SU-DHL-6 (cell line): Measurements from ENCODE around the gene STK40.

ENCODE experiments used
- H2AFZ ChIP-seq: fragments of 200-600 bp; sonication (generic); 2 replicates; pipeline ENCODE4 v1.6.1; 2014; ENCODE audit warnings: low read depth, mild to moderate bottlenecking, moderate library complexity, mixed read lengths, antibody characterized with exemption, low read length; ENCODE audit not compliant: severe bottlenecking
- H3F3A ChIP-seq: fragments of 200-600 bp; shearing (Covaris generic); 2 replicates; pipeline ENCODE4 v1.6.0; 2016; ENCODE audit warnings: antibody characterized with exemption, mild to moderate bottlenecking; ENCODE audit not compliant: insufficient read depth
- H3K27ac ChIP-seq: fragments of 200-600 bp; sonication (generic); 2 replicates; pipeline ENCODE4 v1.5.1; 2016; ENCODE audit warnings: low read depth, mild to moderate bottlenecking, low read length, moderate library complexity, mixed read lengths
- H3K27me3 ChIP-seq: fragments of 200-600 bp; sonication (generic), shearing (Covaris generic); 2 replicates; pipeline ENCODE4 v1.6.0; 2014; ENCODE audit warnings: mild to moderate bottlenecking, low read length
- H3K36me3 ChIP-seq: fragments of 200-600 bp; sonication (generic); 2 replicates; pipeline ENCODE4 v1.6.1; 2014; ENCODE audit warnings: mild to moderate bottlenecking, low read length, mixed read lengths
- H3K4me2 ChIP-seq: fragments of 300-600, 200-600 bp; shearing (Covaris generic), sonication (generic); 2 replicates; pipeline ENCODE4 v1.6.0; 2014; ENCODE audit warnings: low read length, low read depth, mild to moderate bottlenecking; ENCODE audit not compliant: poor library complexity, severe bottlenecking
- H3K4me3 ChIP-seq: fragments of 200-600 bp; sonication (generic); 2 replicates; pipeline ENCODE4 v1.5.1; 2014; ENCODE audit warnings: antibody characterized with exemption, low read length, mild to moderate bottlenecking, mixed read lengths; ENCODE audit not compliant: insufficient read depth, poor library complexity, severe bottlenecking
- H3K79me2 ChIP-seq: fragments of 200-600 bp; sonication (generic); 2 replicates; pipeline ENCODE4 v1.6.1; 2014; ENCODE audit warnings: mild to moderate bottlenecking, low read length, moderate library complexity; ENCODE audit not compliant: insufficient read depth
- H3K9ac ChIP-seq: fragments of 200-600 bp; sonication (generic); 2 replicates; pipeline ENCODE4 v1.7.0; 2014; ENCODE audit warnings: mild to moderate bottlenecking, low read length
- H3K9me2 ChIP-seq: fragments of 200-600 bp; sonication (generic); replicated peaks from 2 replicates; pipeline ENCODE4 v1.6.1; 2014; ENCODE audit warnings: low read length; ENCODE audit not compliant: insufficient read depth
- H3K9me3 ChIP-seq: fragments of 200-600 bp; sonication (generic); 2 replicates; pipeline ENCODE4 v1.6.1; 2014; ENCODE audit warnings: low read length, mixed read lengths; ENCODE audit not compliant: insufficient read depth
- H4K20me1 ChIP-seq: fragments of 200-600 bp; sonication (generic); 2 replicates; pipeline ENCODE4 v1.6.1; 2014; ENCODE audit warnings: low read depth, mild to moderate bottlenecking, antibody characterized with exemption, low read length, moderate library complexity, mixed read lengths
- EZH2phosphoT487 ChIP-seq: fragments of 200-600 bp; sonication (generic), shearing (Covaris generic); conservative IDR thresholded peaks from 2 replicates; pipeline ENCODE4 v1.6.1; 2018; ENCODE audit warnings: mild to moderate bottlenecking, antibody characterized with exemption, low read length, moderate library complexity, mixed read lengths
- TF ChIP-seq, protein P1 (sequence below): fragments of 200-600 bp; sonication (generic); IDR thresholded peaks from one replicate; pipeline ENCODE4 v1.5.1; 2017; ENCODE audit warnings: antibody characterized with exemption, mild to moderate bottlenecking, low read length, moderate library complexity; ENCODE audit not compliant: insufficient read depth, poor library complexity, severe bottlenecking

STK40 gene

DNA sequence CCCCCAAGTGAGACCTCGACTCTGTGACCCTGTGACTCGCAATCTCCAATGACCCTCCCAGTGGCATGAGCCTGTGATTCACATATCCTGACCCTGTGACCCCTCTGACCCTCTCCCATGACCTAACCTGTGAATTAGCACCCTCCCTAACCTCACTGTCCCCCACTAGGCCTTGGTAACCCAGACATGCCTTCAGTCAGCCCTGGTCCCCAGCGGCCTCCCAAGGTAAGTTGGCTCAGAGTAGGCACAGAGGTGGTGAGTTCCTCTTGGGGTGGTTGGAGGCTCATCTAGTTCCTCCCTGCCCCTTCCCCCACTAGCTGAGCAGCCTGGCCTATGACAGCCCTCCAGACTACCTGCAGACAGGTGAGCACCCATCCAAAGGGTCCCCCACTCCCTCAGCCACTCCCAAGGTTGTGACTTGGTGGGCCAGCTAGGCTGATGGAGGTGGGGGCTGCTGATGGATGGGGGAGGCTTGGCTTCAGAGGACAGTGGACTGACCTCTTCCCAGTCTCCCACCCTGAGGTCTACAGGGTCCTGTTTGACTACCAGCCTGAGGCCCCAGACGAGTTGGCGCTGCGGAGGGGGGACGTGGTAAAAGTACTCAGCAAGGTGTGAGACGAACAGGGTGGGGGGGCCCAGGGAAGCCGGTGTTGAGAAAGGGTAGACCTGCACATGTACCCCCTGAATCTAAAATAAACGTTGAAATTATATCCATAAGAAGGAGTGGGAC lies 78.0 kb downstream of the STK40 start:
- TF ChIP-seq, protein P1, sequence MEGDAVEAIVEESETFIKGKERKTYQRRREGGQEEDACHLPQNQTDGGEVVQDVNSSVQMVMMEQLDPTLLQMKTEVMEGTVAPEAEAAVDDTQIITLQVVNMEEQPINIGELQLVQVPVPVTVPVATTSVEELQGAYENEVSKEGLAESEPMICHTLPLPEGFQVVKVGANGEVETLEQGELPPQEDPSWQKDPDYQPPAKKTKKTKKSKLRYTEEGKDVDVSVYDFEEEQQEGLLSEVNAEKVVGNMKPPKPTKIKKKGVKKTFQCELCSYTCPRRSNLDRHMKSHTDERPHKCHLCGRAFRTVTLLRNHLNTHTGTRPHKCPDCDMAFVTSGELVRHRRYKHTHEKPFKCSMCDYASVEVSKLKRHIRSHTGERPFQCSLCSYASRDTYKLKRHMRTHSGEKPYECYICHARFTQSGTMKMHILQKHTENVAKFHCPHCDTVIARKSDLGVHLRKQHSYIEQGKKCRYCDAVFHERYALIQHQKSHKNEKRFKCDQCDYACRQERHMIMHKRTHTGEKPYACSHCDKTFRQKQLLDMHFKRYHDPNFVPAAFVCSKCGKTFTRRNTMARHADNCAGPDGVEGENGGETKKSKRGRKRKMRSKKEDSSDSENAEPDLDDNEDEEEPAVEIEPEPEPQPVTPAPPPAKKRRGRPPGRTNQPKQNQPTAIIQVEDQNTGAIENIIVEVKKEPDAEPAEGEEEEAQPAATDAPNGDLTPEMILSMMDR, result no peak
- no peak for TF ChIP-seq EZH2phosphoT487
- no peaks in the 10 kb centered on the region for H3K27me3 ChIP-seq
- peak overlapping the region; percentile 59 for H3K4me3 ChIP-seq
- H3K9ac ChIP-seq, result peak overlapping the region; percentile 70
- no peaks in the 10 kb centered on the region for H3K9me3 ChIP-seq
- H3F3A ChIP-seq, result peaks cover 18% of the 10 kb centered on the region
- H3K27ac ChIP-seq, result no peak overlapping the region
- H2AFZ ChIP-seq, result no peak overlapping the region
- no peaks in the 10 kb centered on the region for H4K20me1 ChIP-seq
- 0 out of 2 replicates have a peak, but pooled peaks cover 5% of the 10 kb centered on the region for H3K36me3 ChIP-seq
- peak overlapping the region; percentile 67 for H3K4me2 ChIP-seq
- H3K9me2 ChIP-seq, result no peaks in the 10 kb centered on the region
- no peaks in the 10 kb centered on the region for H3K79me2 ChIP-seq

DNA sequence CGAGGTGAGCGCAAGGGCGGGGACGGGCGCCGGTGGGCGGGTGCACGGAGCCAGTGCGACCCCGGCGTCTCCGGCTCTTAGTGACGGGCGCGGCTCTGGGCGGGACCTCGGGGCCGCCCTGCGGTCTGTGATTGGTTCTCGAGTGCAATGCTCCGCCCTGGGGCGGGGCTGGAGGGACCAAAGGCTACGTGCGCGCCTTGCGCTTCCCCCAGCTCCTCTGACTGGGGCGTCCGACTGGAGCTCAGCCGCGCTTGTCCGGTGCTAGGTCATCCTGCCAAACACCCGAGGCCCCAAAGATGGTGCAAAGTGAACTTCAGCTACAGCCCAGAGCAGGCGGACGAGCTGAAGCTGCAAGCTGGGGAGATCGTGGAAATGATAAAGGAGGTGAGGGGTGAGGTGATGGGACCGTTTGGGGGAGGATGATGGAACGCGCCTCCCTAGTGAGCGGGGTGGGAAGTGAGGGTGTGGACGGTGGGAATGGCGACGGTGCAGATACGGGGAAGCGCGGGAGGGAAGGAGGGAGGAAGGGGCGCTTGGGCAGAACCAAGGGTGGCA lies 78.7 kb downstream of the STK40 start:
- H3K9me3 ChIP-seq, result no peaks in the 10 kb centered on the region
- peak overlapping the region; percentile 67 for H3K4me2 ChIP-seq
- H3K36me3 ChIP-seq, result 0 out of 2 replicates have a peak, but pooled peaks cover 5% of the 10 kb centered on the region
- peak overlapping the region; percentile 59 for H3K4me3 ChIP-seq
- H4K20me1 ChIP-seq, result no peaks in the 10 kb centered on the region
- no peaks in the 10 kb centered on the region for H3K27me3 ChIP-seq
- H3K9ac ChIP-seq, result peak overlapping the region; percentile 70
- no peaks in the 10 kb centered on the region for H3K79me2 ChIP-seq
- no peaks in the 10 kb centered on the region for H3K9me2 ChIP-seq
- H2AFZ ChIP-seq, result peak overlapping the region; percentile 69
- TF ChIP-seq, protein P1, result no peak
- H3F3A ChIP-seq, result peaks cover 18% of the 10 kb centered on the region
- peak overlapping the region; percentile 59 for H3K27ac ChIP-seq

DNA sequence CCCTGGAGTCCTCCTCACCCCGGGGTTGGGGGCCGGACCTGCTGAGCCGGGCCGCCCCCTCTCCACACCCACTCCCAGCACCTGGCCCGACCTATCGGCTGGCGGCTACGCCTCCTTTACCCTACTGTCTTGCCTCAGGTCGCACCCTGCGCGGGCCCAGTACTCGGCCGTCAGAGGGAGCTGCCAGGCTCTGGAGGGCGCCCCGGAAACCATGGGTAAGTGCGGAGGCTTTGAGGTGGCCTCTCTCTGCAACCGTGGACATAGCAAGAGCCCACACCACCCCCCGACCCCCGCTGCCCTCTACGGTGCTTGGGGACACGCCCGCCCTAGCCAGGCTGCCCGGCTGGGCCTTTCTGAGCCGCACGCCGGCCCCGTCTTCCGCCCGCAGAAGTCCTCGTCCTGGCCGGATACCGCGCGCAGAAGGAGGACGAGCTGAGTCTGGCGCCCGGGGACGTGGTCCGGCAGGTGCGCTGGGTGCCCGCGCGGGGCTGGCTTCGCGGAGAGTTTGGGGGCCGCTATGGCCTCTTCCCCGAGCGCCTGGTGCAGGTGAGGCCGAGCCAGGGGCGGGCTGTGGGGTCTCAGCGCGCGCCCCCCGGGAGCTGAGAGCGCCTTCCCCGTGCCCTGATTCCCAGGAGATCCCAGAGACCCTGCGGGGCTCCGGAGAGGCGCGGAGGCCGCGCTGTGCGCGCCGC lies 79.4 kb downstream of the STK40 start, which contains the start of gene SH3D21:
TSS of gene SH3D21 (plus strand) at position 159 of the 692 bp plus-strand sequence. CDS start at position 212, 53 bp downstream.
- no peaks in the 10 kb centered on the region for H4K20me1 ChIP-seq
- no peaks in the 10 kb centered on the region for H3K9me2 ChIP-seq
- no peaks in the 10 kb centered on the region for H3K27me3 ChIP-seq
- H3K4me2 ChIP-seq, result peak within 1 kb of the TSS; percentile 67
- no peak for TF ChIP-seq EZH2phosphoT487
- TF ChIP-seq, protein P1, result peak; percentile 24
- no peaks in the 10 kb centered on the region for H3K79me2 ChIP-seq
- H3F3A ChIP-seq, result peaks cover 18% of the 10 kb centered on the region
- H3K27ac ChIP-seq, result peak within 1 kb of the TSS; percentile 59
- no peaks in the 10 kb centered on the region for H3K9me3 ChIP-seq
- peak within 1 kb of the TSS; percentile 69 for H2AFZ ChIP-seq
- H3K9ac ChIP-seq, result peak within 1 kb of the TSS; percentile 70
- peak within 1 kb of the TSS; percentile 59 for H3K4me3 ChIP-seq
- H3K36me3 ChIP-seq, result 0 out of 2 replicates have a peak, but pooled peaks cover 5% of the 10 kb centered on the region
